ENCODE results near the gene USP24. TPM values are rescaled to one million over a fixed set of nuclear protein-coding genes. Genes with fewer than 3 reads are reported as not detected.
"Not testable (repeated sequence)": the region's sequence is repeated elsewhere in the genome, so short reads cannot be mapped to it uniquely, and the experiment has no call there.

USP24 gene
- total RNA-seq, 1 donor from 2014 or later = 44.6 TPM

DNA sequence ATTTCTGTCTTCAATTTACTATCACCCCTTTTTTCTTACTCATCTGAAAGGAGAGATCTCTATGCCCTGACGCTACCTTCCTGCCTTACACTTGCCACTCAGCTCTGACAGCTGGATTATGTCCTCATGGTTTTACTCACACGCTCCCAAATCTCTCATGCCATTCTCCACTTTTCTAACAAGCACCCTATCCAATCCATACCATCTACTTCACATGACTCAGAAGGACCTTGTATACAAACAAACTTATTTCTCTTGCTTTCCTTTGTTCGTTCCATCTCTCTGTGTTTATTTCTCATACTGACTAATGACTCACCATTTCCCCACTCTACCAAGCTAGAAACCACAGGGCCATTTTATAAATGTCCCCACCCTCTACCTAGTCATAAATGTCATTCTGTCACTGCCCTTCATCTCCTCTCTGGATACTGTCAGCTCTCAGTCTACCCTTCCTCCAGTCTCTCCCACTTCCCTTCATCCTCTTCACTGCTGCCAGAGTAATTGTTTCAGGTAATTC, 87.3 kb downstream of the USP24 start:
- peaks cover 3% of the 10 kb centered on the region for H3K9me3 Mint-ChIP-seq
- peaks cover 7% of the 10 kb centered on the region for H3K4me1 Mint-ChIP-seq
- peaks cover 32% of the 10 kb centered on the region for H3K36me3 Mint-ChIP-seq (ENCODE audit: low read depth)
- no peak for DNase-seq (ENCODE audit: low read depth, low spot score)
- H3K27ac Mint-ChIP-seq (ENCODE audit: unreplicated experiment) = peak overlapping the region; percentile 10
- TF ChIP-seq, protein P1, sequence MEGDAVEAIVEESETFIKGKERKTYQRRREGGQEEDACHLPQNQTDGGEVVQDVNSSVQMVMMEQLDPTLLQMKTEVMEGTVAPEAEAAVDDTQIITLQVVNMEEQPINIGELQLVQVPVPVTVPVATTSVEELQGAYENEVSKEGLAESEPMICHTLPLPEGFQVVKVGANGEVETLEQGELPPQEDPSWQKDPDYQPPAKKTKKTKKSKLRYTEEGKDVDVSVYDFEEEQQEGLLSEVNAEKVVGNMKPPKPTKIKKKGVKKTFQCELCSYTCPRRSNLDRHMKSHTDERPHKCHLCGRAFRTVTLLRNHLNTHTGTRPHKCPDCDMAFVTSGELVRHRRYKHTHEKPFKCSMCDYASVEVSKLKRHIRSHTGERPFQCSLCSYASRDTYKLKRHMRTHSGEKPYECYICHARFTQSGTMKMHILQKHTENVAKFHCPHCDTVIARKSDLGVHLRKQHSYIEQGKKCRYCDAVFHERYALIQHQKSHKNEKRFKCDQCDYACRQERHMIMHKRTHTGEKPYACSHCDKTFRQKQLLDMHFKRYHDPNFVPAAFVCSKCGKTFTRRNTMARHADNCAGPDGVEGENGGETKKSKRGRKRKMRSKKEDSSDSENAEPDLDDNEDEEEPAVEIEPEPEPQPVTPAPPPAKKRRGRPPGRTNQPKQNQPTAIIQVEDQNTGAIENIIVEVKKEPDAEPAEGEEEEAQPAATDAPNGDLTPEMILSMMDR (conservative IDR thresholded peaks at IDR 0.05) = no peak
- H3K4me3 Mint-ChIP-seq = no peak overlapping the region
- H3K27me3 Mint-ChIP-seq (ENCODE audit: low read depth) = no peaks in the 10 kb centered on the region

DNA sequence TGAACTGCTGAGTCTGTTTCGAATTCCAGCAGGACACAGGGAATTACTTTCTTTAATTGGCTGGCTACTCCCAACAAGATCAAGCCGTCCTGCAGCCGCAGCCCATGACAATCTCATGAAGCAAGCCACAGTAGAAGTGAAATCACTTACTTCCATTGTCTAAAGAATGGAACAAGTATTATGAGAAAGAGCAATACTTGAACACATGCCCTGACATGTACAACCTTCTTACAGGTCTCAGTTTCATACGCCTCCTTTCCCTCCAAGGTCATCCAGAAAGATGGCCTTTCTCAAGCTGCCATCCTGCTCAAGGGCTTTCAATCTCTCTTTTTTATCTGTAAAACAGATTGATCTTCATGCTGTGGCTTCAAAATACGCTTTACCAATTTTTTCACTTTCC, 90.7 kb downstream of the USP24 start:
- no peak overlapping the region for H3K4me3 Mint-ChIP-seq
- peaks cover 3% of the 10 kb centered on the region for H3K9me3 Mint-ChIP-seq
- DNase-seq (ENCODE audit: low read depth, low spot score) = no peak
- H3K36me3 Mint-ChIP-seq (ENCODE audit: low read depth) = peaks cover 47% of the 10 kb centered on the region
- peaks cover 7% of the 10 kb centered on the region for H3K4me1 Mint-ChIP-seq
- peak overlapping the region; percentile 30 for H3K27ac Mint-ChIP-seq (ENCODE audit: unreplicated experiment)
- TF ChIP-seq, protein P1 (conservative IDR thresholded peaks at IDR 0.05) = no peak
- no peaks in the 10 kb centered on the region for H3K27me3 Mint-ChIP-seq (ENCODE audit: low read depth)

DNA sequence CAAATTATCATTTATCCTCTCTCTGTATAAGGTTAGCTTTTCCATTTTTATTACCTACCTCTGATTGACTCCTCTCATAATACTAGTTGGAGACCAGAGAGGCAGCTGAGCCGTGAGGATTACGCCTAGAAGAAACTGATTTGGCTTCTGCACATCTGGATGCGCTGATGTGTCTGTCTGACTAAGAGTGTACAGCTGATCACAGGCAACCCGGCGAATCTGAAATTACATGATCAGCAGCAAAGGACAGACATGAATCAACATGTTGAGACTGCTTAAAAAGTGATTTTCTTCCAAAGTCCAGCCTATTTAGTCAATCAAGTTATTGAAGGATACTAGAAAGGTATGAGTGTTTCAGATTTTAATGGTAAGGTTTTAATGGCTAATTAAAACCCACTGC, 94.6 kb downstream of the USP24 start:
- no peak overlapping the region for H3K4me3 Mint-ChIP-seq
- no peaks in the 10 kb centered on the region for H3K27me3 Mint-ChIP-seq (ENCODE audit: low read depth)
- TF ChIP-seq, protein P1 (conservative IDR thresholded peaks at IDR 0.05) = no peak
- peaks cover 59% of the 10 kb centered on the region for H3K36me3 Mint-ChIP-seq (ENCODE audit: low read depth)
- H3K27ac Mint-ChIP-seq (ENCODE audit: unreplicated experiment) = no peak overlapping the region
- no peaks in the 10 kb centered on the region for H3K4me1 Mint-ChIP-seq
- no peak for DNase-seq (ENCODE audit: low read depth, low spot score)
- H3K9me3 Mint-ChIP-seq = peaks cover 6% of the 10 kb centered on the region

DNA sequence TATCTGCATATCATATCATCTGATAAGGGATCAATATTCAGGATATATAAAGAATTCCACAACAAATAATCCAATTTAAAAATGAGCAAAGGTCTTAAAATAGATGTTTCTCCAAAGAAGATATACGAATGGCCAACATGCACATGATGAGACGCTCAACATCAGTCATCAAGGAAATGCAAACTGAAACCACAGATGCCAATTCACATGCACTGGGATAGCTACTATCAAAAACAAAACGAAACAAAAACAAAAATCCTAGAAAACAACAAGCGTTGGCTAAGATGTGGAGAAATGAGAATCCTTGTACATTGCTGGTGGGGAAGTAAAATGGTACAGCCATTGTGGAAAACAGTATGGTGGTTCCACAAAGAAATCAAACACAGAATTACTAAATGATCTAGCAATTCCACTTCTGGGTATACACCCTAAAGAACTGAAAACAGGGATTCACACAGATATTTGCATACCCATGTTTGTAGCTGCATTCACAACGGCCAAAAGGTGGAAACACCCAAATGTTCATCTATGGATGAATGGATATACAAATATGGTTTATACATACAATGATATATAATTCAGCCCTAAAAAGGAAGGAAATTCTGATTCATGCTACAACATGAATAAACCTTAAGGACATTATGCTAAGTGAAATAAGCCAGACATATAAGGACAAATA, 96.4 kb downstream of the USP24 start:
- no peaks in the 10 kb centered on the region for H3K4me1 Mint-ChIP-seq
- H3K27me3 Mint-ChIP-seq (ENCODE audit: low read depth) = no peaks in the 10 kb centered on the region
- H3K27ac Mint-ChIP-seq (ENCODE audit: unreplicated experiment) = no peak overlapping the region
- H3K9me3 Mint-ChIP-seq = peaks cover 15% of the 10 kb centered on the region
- DNase-seq (ENCODE audit: low read depth, low spot score) = no peak
- TF ChIP-seq, protein P1 (conservative IDR thresholded peaks at IDR 0.05) = no peak
- H3K36me3 Mint-ChIP-seq (ENCODE audit: low read depth) = peaks cover 71% of the 10 kb centered on the region
- no peak overlapping the region for H3K4me3 Mint-ChIP-seq

DNA sequence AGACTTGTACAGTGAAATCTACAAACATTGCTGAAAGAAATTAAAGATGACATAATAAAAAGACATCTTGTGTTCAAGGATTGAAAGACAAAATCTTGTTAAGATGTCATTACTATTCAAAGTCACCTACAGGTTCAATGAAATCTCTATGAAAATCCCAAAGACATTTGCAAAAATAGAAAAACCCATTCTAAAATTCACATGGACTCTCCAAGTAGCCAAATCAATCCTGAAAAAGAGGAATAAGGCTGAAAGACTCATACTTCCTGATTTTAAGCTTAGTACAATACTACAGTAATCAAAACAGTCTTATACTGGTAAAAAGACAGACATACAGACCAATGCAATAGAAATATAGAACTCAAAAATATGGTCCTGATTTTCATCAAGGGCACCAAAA, 97.2 kb downstream of the USP24 start:
- no peaks in the 10 kb centered on the region for H3K27me3 Mint-ChIP-seq (ENCODE audit: low read depth)
- TF ChIP-seq, protein P1 (conservative IDR thresholded peaks at IDR 0.05) = no peak
- H3K4me3 Mint-ChIP-seq = no peak overlapping the region
- no peaks in the 10 kb centered on the region for H3K4me1 Mint-ChIP-seq
- H3K9me3 Mint-ChIP-seq = peaks cover 19% of the 10 kb centered on the region
- H3K36me3 Mint-ChIP-seq (ENCODE audit: low read depth) = peaks cover 79% of the 10 kb centered on the region
- DNase-seq (ENCODE audit: low read depth, low spot score) = no peak
- H3K27ac Mint-ChIP-seq (ENCODE audit: unreplicated experiment) = no peak overlapping the region

DNA sequence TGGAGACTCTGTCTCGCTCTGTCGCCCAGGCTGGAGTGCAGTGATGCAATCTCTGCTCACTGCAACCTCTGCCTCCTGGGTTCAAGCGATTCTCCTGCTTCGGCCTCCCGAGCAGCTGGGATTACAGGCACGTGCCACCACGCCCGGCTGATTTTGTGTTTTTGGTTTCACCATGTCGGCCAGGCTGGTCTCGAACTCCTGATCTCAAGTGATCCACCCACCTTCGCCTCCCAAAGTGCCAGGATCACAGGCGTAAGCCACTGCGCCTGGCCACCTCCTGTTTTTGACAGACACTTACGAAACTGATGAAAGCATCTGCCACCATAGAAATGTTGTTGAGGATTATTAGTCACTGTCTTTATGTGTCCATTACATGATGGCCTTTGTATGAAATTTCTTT, 106.2 kb downstream of the USP24 start:
- H3K27me3 Mint-ChIP-seq (ENCODE audit: low read depth); DNase-seq (ENCODE audit: low read depth, low spot score); H3K4me1 Mint-ChIP-seq; H3K27ac Mint-ChIP-seq (ENCODE audit: unreplicated experiment); H3K4me3 Mint-ChIP-seq: not testable (repeated sequence)
- Mint-ChIP-seq H3K36me3 (ENCODE audit: low read depth) (peaks cover 34% of the 10 kb centered on the region), H3K9me3 (peaks cover 10% of the 10 kb centered on the region)
